HG03354 (cell line): ENCODE data around the gene ZC3H4.
"Not testable (repeated sequence)": the region's sequence is repeated elsewhere in the genome, so short reads cannot be mapped to it uniquely, and the experiment has no call there.

ENCODE experiments used
- ATAC-seq: cut with Tn5 transposase; IDR thresholded peaks from one replicate; pipeline ENCODE4 v1.9.1; 2021; ENCODE audit warnings: mild to moderate bottlenecking; ENCODE audit not compliant: unreplicated experiment, poor library complexity, severe bottlenecking

The ZC3H4 gene

DNA sequence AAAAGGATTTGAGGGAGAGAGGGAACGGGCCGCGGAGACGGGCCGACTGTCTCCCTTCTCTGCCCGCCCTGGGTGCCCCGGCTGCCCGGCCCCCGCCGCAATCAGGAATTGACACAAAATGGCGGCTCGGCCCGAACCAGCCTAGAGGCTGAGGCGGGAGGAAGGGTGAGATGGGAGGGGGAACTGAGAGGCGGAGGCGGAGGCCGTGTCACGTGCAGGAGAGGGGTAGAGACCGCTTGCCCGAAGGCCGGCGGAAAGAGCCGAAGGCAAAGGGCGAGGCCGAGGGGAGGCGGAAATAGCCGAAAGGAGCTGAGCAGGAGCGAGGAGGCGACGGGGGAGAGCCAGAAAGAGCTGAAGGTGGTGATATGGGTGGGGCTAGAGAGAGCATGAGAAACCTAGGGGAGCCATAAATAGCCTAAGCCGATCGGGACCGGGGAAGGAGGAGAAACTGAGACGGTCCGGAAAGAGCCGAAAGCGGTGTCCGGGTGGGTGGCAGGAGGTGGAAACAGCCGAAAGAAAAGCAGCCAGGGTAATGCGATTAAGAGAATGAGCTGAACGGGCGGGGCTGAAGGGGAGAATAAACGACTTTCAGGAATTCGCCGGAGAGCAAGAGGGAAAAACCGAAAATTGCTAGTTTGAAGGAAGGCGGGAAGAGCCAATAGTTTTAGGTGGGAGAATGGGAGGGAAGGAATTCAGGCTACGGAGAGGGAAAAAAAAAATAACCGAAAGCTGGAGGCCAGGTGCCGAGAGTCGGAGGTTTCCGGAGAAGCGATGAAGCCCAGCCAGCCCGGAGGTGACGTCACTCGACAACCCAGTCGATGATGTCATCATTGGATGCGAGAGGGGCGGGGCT is at the start of gene ZC3H4:
Gene ZC3H4 (minus strand): TSS at position 780 of the 853 bp plus-strand sequence. CDS start 1,192 bp downstream, outside the sequence.
- peak; percentile 83 for ATAC-seq

DNA sequence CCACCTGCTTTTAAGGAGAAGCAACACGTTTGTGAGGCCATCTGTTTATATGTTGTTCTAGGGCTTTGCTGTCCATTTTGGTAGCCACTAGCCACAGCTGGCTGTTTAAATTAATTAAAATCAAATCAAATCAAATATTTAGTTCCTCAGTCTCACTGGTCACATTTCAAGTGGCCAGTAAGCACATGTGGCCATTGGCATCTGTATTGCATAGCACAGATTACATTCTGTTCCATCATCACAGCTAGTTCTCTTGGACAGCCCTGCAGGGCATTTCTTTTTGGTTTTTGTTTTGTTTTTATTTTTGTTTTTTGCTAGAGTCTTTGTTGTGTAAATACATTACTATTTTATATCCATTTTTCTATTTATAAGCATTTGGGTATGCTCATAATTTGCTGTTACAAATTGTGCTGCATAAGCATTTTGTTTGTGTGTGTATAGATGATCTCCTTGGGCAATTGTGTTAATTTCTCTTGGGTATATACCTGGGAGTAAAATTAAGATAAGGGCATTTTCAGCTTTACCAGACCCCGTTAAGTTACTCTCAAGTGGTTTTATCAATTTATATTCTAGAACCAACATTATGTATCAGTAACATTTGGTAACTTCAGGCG is 48.4 kb upstream of the ZC3H4 start:
- ATAC-seq: no peak

- ATAC-seq: no peak
Measured at GRCh38 chr19:47158879-47159503, 45.4 kb upstream of the ZC3H4 start.

GRCh38 chr19:47158367-47158791 is 44.8 kb upstream of the ZC3H4 start:
- ATAC-seq: no peak

DNA sequence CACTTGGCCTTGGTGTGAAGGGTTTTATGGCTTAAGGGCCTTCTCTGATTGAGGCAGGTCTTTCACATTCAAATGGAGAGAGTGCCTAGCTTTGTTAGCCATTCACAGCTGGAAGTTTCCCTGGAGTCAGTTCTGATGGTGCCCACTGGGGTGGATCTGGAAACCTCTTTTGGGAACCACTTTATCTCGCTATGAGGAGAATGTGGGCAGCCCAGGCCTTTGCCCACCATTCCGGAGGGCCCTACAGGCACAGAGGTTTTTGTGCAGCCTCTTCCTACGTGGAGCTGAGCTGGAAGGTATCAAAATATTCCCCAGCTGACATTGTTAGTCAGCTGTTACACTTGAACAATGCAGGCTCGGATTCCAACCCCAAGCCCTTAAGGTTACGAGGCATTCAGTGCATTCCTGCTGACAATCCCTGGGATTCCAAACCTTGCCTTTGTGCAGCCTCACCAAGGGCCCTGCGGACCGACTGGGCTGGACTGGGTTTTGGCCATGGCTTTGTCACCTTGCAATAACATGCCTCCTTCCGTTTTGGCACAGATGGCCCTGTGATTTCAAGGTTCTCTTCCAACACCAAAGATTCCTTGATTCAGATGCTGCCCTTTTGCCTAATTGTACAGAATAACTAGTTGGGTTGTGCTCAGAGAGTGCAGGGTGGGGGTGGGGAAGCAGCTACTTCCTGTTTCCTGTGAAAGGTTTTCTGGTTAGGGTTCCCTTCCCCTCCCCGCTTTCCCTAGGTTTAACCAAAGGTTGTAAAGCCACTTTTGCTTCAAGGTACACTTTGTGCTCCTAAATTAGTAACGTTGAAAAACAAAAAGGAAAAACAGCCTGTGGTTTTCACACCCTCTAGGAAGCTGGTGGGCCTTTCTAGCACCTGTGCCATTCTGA is 44.1 kb upstream of the ZC3H4 start:
- no peak for ATAC-seq

DNA sequence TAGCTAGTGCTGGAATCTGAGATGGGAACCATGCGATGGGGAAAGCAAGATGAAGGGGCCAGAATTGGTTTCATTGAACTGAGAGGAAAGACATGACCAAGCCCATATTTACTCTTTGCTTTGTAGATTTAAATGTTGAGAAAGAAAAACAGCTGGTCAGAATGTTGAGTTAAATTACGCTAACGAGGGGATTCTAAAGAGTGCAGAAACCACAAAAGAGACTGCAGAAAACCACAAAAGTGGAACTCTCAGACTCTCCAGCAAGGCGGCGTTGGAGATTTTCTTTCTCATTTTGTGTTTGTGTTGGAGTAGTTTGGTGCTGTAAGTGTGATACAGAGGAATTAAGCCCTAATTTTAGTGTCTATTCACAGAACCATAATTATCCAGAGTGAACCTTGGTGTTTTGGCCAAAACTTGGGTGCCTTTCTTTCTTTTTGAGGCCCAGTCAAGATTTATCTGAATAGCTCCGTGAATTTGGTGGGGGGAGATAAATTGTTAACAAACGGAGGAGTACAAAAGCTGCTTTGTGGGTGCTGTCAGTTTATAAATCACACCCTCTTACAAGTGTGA is 43.4 kb upstream of the ZC3H4 start:
- no peak for ATAC-seq

- no peak for ATAC-seq
Measured at GRCh38 chr19:47155148-47155547, 41.6 kb upstream of the ZC3H4 start.

DNA sequence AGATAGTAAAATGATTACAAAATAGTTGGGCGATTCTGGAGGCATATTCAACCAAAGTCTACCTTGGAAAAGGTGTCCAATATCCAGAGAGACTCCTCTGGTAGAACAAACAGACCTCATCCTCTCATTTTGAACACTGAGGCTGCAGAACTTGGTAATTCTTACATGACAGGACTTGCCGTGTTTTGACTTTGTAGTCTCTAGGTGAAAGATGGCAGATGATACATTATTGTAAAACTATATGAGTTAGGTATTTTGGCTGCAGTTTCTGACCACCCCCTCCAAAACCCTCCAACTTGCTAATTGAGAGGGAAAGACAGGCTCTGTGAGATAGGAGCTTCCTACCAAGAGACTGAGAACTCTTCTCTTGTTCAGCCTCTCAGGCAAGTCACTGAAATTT is 39.7 kb upstream of the ZC3H4 start:
- ATAC-seq: no peak

DNA sequence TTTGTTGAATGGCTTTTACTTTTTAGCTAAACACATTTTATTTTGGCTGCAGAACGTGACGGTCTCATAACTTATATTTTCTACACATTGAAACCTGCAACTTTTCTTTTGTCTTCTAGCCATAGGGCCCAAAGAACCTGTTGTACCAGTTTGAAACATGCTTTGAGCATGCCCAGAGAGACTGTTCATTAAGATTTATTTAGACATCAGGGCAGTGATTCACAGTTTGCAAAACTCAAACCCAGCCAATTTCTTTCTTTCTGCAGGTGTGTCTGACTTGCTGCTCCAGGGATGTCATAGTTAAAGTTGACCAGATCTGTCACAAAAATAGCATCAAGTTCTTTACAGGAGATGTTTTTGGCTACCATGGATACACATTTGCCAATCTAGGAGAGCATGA is 39.1 kb upstream of the ZC3H4 start:
- ATAC-seq: no peak

DNA sequence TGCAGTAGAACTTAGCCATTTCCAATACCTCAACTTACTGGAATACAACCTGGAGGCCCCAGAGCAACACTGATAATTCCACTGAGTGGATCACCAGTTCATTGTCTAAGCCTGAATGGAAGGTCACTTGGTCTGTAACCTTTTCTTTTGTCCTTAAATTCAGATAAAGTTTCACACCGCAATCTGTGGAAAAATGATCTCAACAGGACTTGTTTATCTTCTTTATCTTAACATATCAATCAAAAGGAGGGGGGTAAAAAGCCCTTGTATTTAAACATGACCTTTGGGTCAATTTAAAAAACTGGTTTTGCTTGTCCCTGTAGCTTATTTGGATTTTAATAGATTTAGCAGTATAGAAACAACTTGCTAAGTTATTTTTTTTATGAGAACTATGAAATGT is 38.6 kb upstream of the ZC3H4 start:
- ATAC-seq: no peak

DNA sequence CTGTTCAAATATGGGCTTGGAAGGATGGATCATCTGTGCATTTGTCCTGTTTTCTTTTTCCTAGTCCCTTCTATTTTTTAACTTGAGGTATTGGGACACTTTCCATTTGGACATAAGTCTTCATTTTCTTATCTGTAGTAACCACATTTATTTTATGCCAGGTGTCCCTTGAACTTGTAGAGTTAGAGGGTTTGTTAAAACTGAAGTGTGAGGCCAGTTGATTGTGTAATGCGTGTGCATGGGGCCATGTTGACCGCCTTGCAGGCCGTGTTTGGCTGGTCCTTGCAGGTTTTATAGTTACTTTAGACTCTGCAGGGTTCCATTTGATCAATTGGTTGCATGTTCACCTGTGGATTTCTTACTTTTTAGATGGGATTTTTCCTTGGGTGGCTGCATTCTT is 38.1 kb upstream of the ZC3H4 start:
- ATAC-seq: no peak

GRCh38 chr19:47146920-47147319 is 33.3 kb upstream of the ZC3H4 start:
- ATAC-seq: no peak

GRCh38 chr19:47145639-47146486 is 32.3 kb upstream of the ZC3H4 start:
- ATAC-seq: no peak

DNA sequence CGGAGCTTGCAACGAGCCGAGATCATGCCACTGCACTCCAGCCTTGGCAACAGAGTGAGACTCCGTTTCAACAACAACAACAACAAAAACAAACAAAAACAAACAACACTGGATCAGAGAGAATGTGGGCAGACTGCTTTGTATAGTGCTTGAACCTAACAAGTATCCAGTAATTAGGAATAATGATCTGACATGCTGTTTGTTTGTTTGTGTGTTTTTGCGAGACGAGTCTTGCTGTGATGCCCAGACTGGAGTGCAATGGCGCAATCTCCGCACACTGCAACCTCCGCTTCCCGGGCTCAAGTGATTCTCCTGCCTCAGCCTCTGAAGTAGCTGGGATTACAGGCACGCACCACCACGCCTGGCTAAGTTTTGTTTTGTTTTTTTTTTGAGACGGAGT is 31.1 kb upstream of the ZC3H4 start:
- ATAC-seq: no peak

GRCh38 chr19:47143322-47144073 is 29.9 kb upstream of the ZC3H4 start:
- no peak for ATAC-seq

DNA sequence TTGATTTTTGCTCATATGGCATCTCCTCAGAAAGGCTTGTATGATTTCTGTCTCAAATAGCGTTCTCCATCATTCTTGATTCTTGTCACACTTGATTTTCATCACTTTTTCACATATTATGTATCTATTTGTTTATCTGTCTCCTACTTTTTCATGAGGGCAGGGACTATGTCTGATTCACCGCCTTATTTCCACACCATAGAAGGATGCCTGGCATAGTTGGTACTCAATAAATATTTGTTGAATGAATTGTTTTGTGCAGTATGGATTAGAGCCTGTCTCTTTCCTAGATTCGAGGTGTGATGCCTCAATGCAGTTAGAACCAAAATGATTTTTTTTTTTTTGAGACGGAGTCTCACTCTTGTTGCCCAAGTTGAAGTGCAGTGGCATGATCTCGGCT is 29.2 kb upstream of the ZC3H4 start:
- ATAC-seq: no peak

- no peak for ATAC-seq
Measured at GRCh38 chr19:47141695-47142094, 28.1 kb upstream of the ZC3H4 start.

DNA sequence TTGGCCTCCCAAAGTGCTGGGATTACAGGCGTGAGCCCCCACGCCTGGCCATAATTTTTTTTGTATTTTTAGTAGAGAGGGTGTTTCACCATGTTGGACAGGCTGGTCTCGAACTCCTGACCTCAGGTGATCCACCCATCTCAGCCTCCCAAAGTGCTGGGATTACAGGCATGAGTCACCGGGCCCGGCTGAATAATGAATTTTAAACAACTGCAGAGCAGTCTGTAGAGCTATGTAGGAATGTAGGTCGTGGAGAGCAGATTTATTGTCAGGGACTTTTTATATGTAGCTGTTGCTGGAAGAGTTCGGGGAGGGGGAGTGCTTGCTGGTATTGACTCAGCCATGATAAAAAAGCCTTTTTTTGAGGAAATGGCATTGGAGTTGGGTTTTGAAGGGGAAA is 27.7 kb upstream of the ZC3H4 start:
- ATAC-seq: not testable (repeated sequence)
